ENCODE measurements around the gene MAPKAP1.

MAPKAP1 gene

GRCh38 chr9:125426926-125427325 lies 280.1 kb downstream of the MAPKAP1 start:
- DNase-seq, result no peak

- DNase-seq, result no peak
Measured at GRCh38 chr9:125425901-125426515, 281.0 kb downstream of the MAPKAP1 start.

- no peak for DNase-seq
Measured at GRCh38 chr9:125425170-125425897, 281.7 kb downstream of the MAPKAP1 start.

- DNase-seq, result no peak
Measured at GRCh38 chr9:125423964-125424363, 283.0 kb downstream of the MAPKAP1 start.

- no peak for DNase-seq
Measured at GRCh38 chr9:125422853-125423252, 284.2 kb downstream of the MAPKAP1 start.

- no peak for DNase-seq
Measured at GRCh38 chr9:125421591-125422181, 285.3 kb downstream of the MAPKAP1 start.

- DNase-seq, result no peak
Measured at GRCh38 chr9:125421166-125421565, 285.8 kb downstream of the MAPKAP1 start.

- DNase-seq, result no peak
Measured at GRCh38 chr9:125418404-125418803, 288.6 kb downstream of the MAPKAP1 start.

- no peak for DNase-seq
Measured at GRCh38 chr9:125416517-125416916, 290.5 kb downstream of the MAPKAP1 start.

- DNase-seq, result no peak
Measured at GRCh38 chr9:125415583-125416460, 291.2 kb downstream of the MAPKAP1 start.

- no peak for DNase-seq
Measured at GRCh38 chr9:125413579-125413978, 293.4 kb downstream of the MAPKAP1 start.

GRCh38 chr9:125412166-125412565 lies 294.8 kb downstream of the MAPKAP1 start:
- DNase-seq, result no peak

GRCh38 chr9:125411171-125411756 lies 295.7 kb downstream of the MAPKAP1 start:
- no peak for DNase-seq

GRCh38 chr9:125410522-125410894 lies 296.5 kb downstream of the MAPKAP1 start:
- no peak for DNase-seq

GRCh38 chr9:125409637-125410521 lies 297.1 kb downstream of the MAPKAP1 start:
- DNase-seq, result peak in 1 of 2 experiments; percentile 29

- no peak for DNase-seq
Measured at GRCh38 chr9:125409217-125409636, 297.8 kb downstream of the MAPKAP1 start.

GRCh38 chr9:125407974-125408900 lies 298.8 kb downstream of the MAPKAP1 start:
- DNase-seq, result peak in 1 of 2 experiments; percentile 58

- no peak for DNase-seq
Measured at GRCh38 chr9:125407432-125407973, 299.5 kb downstream of the MAPKAP1 start.

GRCh38 chr9:125406810-125407087 lies 300.3 kb downstream of the MAPKAP1 start:
- DNase-seq, result no peak
